HepG2 (cell line): Measurements from ENCODE around the gene KLF7. TPM values are rescaled to one million over a fixed set of nuclear protein-coding genes. Genes with fewer than 3 reads are reported as not detected.
A peak's percentile ranks its signal among the peaks of the same experiment; 100 is the strongest.

Experiments
- ATAC-seq: fragments of 200-7000 bp; cut with Tn5 transposase; 3 replicates; pipeline ENCODE4 v1.9.1; 2020; ENCODE audit warnings: mild to moderate bottlenecking, moderate library complexity
- BruUV-seq: library from RNA; stranded (reverse); fragments of 400-500 nt; replicated peaks from 2 replicates; lab custom pipeline; 2021; lab: Mats Ljungman, UMichigan
- CTCF ChIA-PET: fragments of 300-600 bp; formaldehyde crosslinking; extraction: SDS; loops from one replicate; lab custom pipeline; 2021; ENCODE audit warnings: low total read pairs, inconsistent platforms, low intra/inter-chr PET ratio; lab: Yijun Ruan, JAX
- POLR2A ChIA-PET: fragments of 350-600 bp; sonication (Branson Sonifier 250); formaldehyde crosslinking; loops from one replicate; lab custom pipeline; 2020; ENCODE audit warnings: antibody characterized with exemption, inconsistent platforms; lab: Yijun Ruan, JAX
- DNase-seq: peaks from one replicate; pipeline ENCODE4 v3.0.0-alpha.2; 2015; ENCODE audit warnings: low spot score
- FAIRE-seq: peaks from 3 replicates; lab custom pipeline; 2011; peaks lifted over from hg19 to GRCh38; lab: Jason Lieb, UNC
- H2AFZ ChIP-seq: one replicate; pipeline ENCODE4 v1.6.1; 2011; ENCODE audit warnings: low read length, inconsistent platforms
- H3K27ac ChIP-seq: fragments of 300-600 bp; 3 replicates; pipeline ENCODE4 v1.8.0; 2011; ENCODE audit warnings: mixed run types, mild to moderate bottlenecking, mixed read lengths, low read length, inconsistent platforms; ENCODE audit not compliant: insufficient read depth; ENCODE audit errors: extremely low read length
- H3K27me3 ChIP-seq, 2 experiments: fragments of 200-600 bp in 1 of 2; 2 replicates in 1 of 2; 3 replicates in 1 of 2; pipeline versions ENCODE4 v1.6.0 to v1.8.0; 2011; ENCODE audit warnings: low read length in 2 of 2, mild to moderate bottlenecking in 2 of 2, moderate library complexity in 2 of 2, inconsistent platforms in 1 of 2; ENCODE audit not compliant: insufficient read depth in 2 of 2, control insufficient read depth in 1 of 2
- H3K36me3 ChIP-seq, 2 experiments: fragments of 200-600 bp in 1 of 2; replicated peaks in 1 of 2; 2 replicates in 1 of 2; 3 replicates in 1 of 2; pipeline versions ENCODE4 v1.5.1 to v1.8.0; 2011; ENCODE audit warnings: low read length in 2 of 2, inconsistent platforms in 1 of 2; ENCODE audit not compliant: insufficient read depth in 2 of 2, control insufficient read depth in 1 of 2
- H3K4me1 ChIP-seq: 2 replicates; pipeline ENCODE4 v1.5.1; 2012; ENCODE audit warnings: low read length, inconsistent platforms; ENCODE audit not compliant: insufficient read depth
- H3K4me2 ChIP-seq: 2 replicates; pipeline ENCODE4 v1.6.0; 2011; ENCODE audit warnings: low read depth, low read length, inconsistent platforms
- H3K4me3 ChIP-seq, 3 experiments: fragments of 200-600 bp in 1 of 3; sonication (generic), shearing (Covaris generic) in 1 of 3; replicated peaks in 1 of 3; 2 replicates each; pipeline ENCODE4 v1.5.1; 2011 to 2016; ENCODE audit warnings: low read length in 3 of 3, inconsistent platforms in 2 of 3, low read depth in 2 of 3, mild to moderate bottlenecking in 2 of 3, control low read depth in 1 of 3, mixed read lengths in 1 of 3; ENCODE audit not compliant: insufficient read depth in 1 of 3
- H3K79me2 ChIP-seq: one replicate; pipeline ENCODE4 v1.6.1; 2011; ENCODE audit warnings: low read length, inconsistent platforms; ENCODE audit not compliant: insufficient read depth
- H3K9ac ChIP-seq: 2 replicates; pipeline ENCODE4 v1.6.0; 2011; ENCODE audit warnings: mild to moderate bottlenecking, low read depth, low read length, inconsistent platforms; ENCODE audit not compliant: insufficient read depth
- H3K9me3 ChIP-seq: 2 replicates; pipeline ENCODE4 v1.5.1; 2012; ENCODE audit warnings: mild to moderate bottlenecking, low read length
- H4K20me1 ChIP-seq: 2 replicates; pipeline ENCODE4 v1.6.0; 2011; ENCODE audit warnings: inconsistent platforms, mild to moderate bottlenecking, low read length, moderate library complexity; ENCODE audit not compliant: insufficient read depth
- FOXK1 ChIP-seq: sonication (generic); formaldehyde crosslinking; IDR thresholded peaks from 2 replicates; pipeline ENCODE4 v1.4.0; 2020; ENCODE audit warnings: low read depth, missing genetic modification reagents, borderline replicate concordance
- JUNB ChIP-seq: sonication (generic); formaldehyde crosslinking; IDR thresholded peaks from 2 replicates; pipeline ENCODE4 v1.8.0; 2022; ENCODE audit warnings: missing genetic modification reagents, mild to moderate bottlenecking, borderline replicate concordance
- MYC ChIP-seq: sonication (generic); formaldehyde crosslinking; IDR thresholded peaks from 2 replicates; pipeline ENCODE4 v1.9.0; 2021; ENCODE audit warnings: missing genetic modification reagents, borderline replicate concordance
- NR2F1 ChIP-seq, 2 experiments: fragments of 450-650 bp in 1 of 2; formaldehyde crosslinking in 1 of 2; IDR thresholded peaks; 2 replicates each; pipeline versions ENCODE4 v1.5.0 to v1.6.1; 2016 to 2020; ENCODE audit warnings: mild to moderate bottlenecking in 1 of 2, missing compliant biosample characterization in 1 of 2, missing genetic modification reagents in 1 of 2, moderate library complexity in 1 of 2
- POLR2G ChIP-seq: fragments of 200-400 bp; formaldehyde crosslinking; IDR thresholded peaks from 2 replicates; pipeline ENCODE4 v1.6.1; 2018; ENCODE audit warnings: mild to moderate bottlenecking, low read depth, low read length, moderate library complexity
- PTBP1 ChIP-seq: fragments of 200-400 bp; formaldehyde crosslinking; IDR thresholded peaks from 2 replicates; pipeline ENCODE4 v1.6.1; 2018; ENCODE audit warnings: low read length, low read depth; ENCODE audit not compliant: poor library complexity, severe bottlenecking
- RFX1 ChIP-seq: fragments of 450-650 bp; IDR thresholded peaks from 2 replicates; pipeline ENCODE4 v1.6.1; 2017
- SMC3 ChIP-seq: IDR thresholded peaks from 2 replicates; pipeline ENCODE4 v1.6.1; 2011; ENCODE audit warnings: low read length, improper control_type of control experiment
- SOX13 ChIP-seq, 3 experiments: fragments of 450-650 bp in 1 of 3; sonication (generic) in 1 of 3; formaldehyde crosslinking in 1 of 3; IDR thresholded peaks in 2 of 3; conservative IDR thresholded peaks in 1 of 3; 2 replicates each; pipeline versions ENCODE4 v1.5.0 to v1.6.1; 2016 to 2020; ENCODE audit warnings: antibody characterized with exemption in 1 of 3, mild to moderate bottlenecking in 1 of 3, missing compliant biosample characterization in 1 of 3, missing genetic modification reagents in 1 of 3, moderate library complexity in 1 of 3
- ZBTB42 ChIP-seq: sonication (generic); formaldehyde crosslinking; IDR thresholded peaks from 2 replicates; pipeline ENCODE4 v1.5.0; 2020; ENCODE audit warnings: mild to moderate bottlenecking, missing genetic modification reagents
- ZNF354B ChIP-seq: sonication (generic); formaldehyde crosslinking; IDR thresholded peaks from 2 replicates; pipeline ENCODE4 v1.8.0; 2022; ENCODE audit warnings: mild to moderate bottlenecking, missing genetic modification reagents
- ZNF552 ChIP-seq: sonication (generic); formaldehyde crosslinking; IDR thresholded peaks from 2 replicates; pipeline ENCODE4 v1.9.0; 2022; ENCODE audit warnings: missing genetic modification reagents, mild to moderate bottlenecking, borderline replicate concordance
- WGBS: methylation state at CpG from one replicate; pipeline ENCODE4 v1.1.6; 2017; ENCODE audit warnings: low lambda C conversion rate; 5-methylcytosine and 5-hydroxymethylcytosine counted together
- in situ Hi-C: cut with HindIII; loops from 2 replicates; pipeline ENCODE4 v1.10.0; 2017; ENCODE audit warnings: low pct_unique_long_range_greater_than_20kb; ENCODE audit not compliant: extremely low pct_ligation_motif_present
- intact Hi-C: fragments of 100-400 bp; cut with micrococcal nuclease; formaldehyde crosslinking; loops from one replicate; pipeline ENCODE4 v1.10.0; 2022; ENCODE audit not compliant: unreplicated experiment
- polyA plus RNA-seq, 8 experiments: library from polyadenylated mRNA; depleted of rRNA in 3 of 8; stranded (reverse) in 7 of 8; unstranded in 1 of 8; fragments of >200 nt; fragmentation: Illumina TruSeq in 4 of 8; extraction: Trizol in 4 of 8; gene quantifications; 2 replicates each; pipeline versions ENCODE4 v1.2.1 to v1.2.3, GENCODE V29; 2011 to 2016; ENCODE audit warnings: low read depth in 4 of 8, missing spikeins in 1 of 8, mixed read lengths in 1 of 8; ENCODE audit not compliant: insufficient read depth in 1 of 8
- total RNA-seq, 5 experiments: library from RNA; depleted of rRNA; stranded (reverse); fragments of >200 nt; fragmentation: Illumina TruSeq; extraction: Trizol; gene quantifications; 2 replicates each; pipeline ENCODE4 v1.2.3, GENCODE V29; 2016; ENCODE audit warnings: low read depth in 1 of 5
- TF ChIP-seq, protein P1 (sequence below): sonication (generic); formaldehyde crosslinking; IDR thresholded peaks from 2 replicates; pipeline ENCODE4 v1.4.0; 2020; ENCODE audit warnings: low read depth, mild to moderate bottlenecking, missing genetic modification reagents
- TF ChIP-seq, protein P2 (sequence below): sonication (generic); formaldehyde crosslinking; IDR thresholded peaks from 2 replicates; pipeline ENCODE4 v1.4.0; 2020; ENCODE audit warnings: mild to moderate bottlenecking, missing genetic modification reagents
- TF ChIP-seq, protein P3 (sequence below): sonication (generic); formaldehyde crosslinking; IDR thresholded peaks from 2 replicates; pipeline ENCODE4 v1.4.0; 2020; ENCODE audit warnings: missing genetic modification reagents
- TF ChIP-seq, protein P4 (sequence below): sonication (generic); formaldehyde crosslinking; IDR thresholded peaks from 2 replicates; pipeline ENCODE4 v1.8.1; 2023; ENCODE audit warnings: mild to moderate bottlenecking, missing genetic modification reagents, borderline replicate concordance

KLF7 gene
- total and polyA plus RNA-seq, 2 of the 13 experiments (the other 11 are each of a cell fraction or from before 2014, with no cell fraction given), result 2.6 to 5.4 TPM

DNA sequence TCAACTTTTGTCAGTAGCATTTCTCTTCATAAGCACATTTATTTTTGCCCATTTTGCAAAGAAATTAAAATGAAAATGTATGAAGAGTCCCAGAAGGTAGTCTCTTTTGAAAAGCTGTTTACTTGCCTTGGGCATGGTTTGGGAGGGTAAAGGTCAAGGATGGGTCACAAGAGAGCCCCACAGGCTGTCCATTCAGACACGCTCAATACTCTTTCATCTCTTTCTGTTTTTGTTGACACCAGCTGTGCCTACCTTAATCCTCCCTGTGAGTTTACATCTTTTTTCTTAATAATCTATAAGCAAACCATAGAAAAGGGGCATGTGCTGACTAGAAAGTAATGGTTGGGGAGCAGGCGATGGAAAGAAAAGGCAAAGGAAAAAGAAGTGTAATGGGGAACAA is 49.6 kb upstream of the KLF7 start:
- H3K27ac ChIP-seq, result no peak overlapping the region
- POLR2A ChIA-PET, result no interaction called here
- FAIRE-seq (peak; percentile 26), DNase-seq (no peak), ATAC-seq (no peak; the same call in 2 of the 3 replicates)
- intact Hi-C loops, result no loop called here
- H3K27me3 ChIP-seq, result no peaks in the 10 kb centered on the region
- CTCF ChIA-PET, result no interaction called here
- no peaks in the 10 kb centered on the region for H3K79me2 ChIP-seq
- WGBS, result 30% methylated on average over 2 of the region's 2 CpGs
- BruUV-seq, result no TSS peak
- peaks cover 12% of the 10 kb centered on the region for H3K4me1 ChIP-seq
- H3K4me3 ChIP-seq, result no peak overlapping the region
- H3K4me2 ChIP-seq, result peak overlapping the region; percentile 8; the same call in 1 of the 2 replicates
- no peaks in the 10 kb centered on the region for H3K9me3 ChIP-seq
- no peaks in the 10 kb centered on the region for H3K36me3 ChIP-seq
- no peak overlapping the region for H3K9ac ChIP-seq
- no peak overlapping the region for H2AFZ ChIP-seq
- in situ Hi-C loops, result no loop called here
- no peaks in the 10 kb centered on the region for H4K20me1 ChIP-seq
- TF ChIP-seq POLR2G, result no peak
- no peak for TF ChIP-seq RFX1
- no peak for TF ChIP-seq ZNF354B
- TF ChIP-seq MYC (CRISPR knock-in tag), result no peak
- no peak for TF ChIP-seq JUNB (CRISPR knock-in tag)
- TF ChIP-seq ZNF552, result no peak
- TF ChIP-seq, protein P1, sequence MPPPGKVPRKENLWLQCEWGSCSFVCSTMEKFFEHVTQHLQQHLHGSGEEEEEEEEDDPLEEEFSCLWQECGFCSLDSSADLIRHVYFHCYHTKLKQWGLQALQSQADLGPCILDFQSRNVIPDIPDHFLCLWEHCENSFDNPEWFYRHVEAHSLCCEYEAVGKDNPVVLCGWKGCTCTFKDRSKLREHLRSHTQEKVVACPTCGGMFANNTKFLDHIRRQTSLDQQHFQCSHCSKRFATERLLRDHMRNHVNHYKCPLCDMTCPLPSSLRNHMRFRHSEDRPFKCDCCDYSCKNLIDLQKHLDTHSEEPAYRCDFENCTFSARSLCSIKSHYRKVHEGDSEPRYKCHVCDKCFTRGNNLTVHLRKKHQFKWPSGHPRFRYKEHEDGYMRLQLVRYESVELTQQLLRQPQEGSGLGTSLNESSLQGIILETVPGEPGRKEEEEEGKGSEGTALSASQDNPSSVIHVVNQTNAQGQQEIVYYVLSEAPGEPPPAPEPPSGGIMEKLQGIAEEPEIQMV (CRISPR knock-in tag), result no peak
- TF ChIP-seq, protein P2, sequence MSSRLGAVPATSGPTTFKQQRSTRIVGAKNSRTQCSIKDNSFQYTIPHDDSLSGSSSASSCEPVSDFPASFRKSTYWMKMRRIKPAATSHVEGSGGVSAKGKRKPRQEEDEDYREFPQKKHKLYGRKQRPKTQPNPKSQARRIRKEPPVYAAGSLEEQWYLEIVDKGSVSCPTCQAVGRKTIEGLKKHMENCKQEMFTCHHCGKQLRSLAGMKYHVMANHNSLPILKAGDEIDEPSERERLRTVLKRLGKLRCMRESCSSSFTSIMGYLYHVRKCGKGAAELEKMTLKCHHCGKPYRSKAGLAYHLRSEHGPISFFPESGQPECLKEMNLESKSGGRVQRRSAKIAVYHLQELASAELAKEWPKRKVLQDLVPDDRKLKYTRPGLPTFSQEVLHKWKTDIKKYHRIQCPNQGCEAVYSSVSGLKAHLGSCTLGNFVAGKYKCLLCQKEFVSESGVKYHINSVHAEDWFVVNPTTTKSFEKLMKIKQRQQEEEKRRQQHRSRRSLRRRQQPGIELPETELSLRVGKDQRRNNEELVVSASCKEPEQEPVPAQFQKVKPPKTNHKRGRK (CRISPR knock-in tag), result no peak
- TF ChIP-seq ZBTB42 (CRISPR knock-in tag), result no peak
- TF ChIP-seq FOXK1 (CRISPR knock-in tag), result peak; percentile 24; the same call in 1 of the 2 replicates
- no peak for TF ChIP-seq SMC3
- TF ChIP-seq, protein P3, sequence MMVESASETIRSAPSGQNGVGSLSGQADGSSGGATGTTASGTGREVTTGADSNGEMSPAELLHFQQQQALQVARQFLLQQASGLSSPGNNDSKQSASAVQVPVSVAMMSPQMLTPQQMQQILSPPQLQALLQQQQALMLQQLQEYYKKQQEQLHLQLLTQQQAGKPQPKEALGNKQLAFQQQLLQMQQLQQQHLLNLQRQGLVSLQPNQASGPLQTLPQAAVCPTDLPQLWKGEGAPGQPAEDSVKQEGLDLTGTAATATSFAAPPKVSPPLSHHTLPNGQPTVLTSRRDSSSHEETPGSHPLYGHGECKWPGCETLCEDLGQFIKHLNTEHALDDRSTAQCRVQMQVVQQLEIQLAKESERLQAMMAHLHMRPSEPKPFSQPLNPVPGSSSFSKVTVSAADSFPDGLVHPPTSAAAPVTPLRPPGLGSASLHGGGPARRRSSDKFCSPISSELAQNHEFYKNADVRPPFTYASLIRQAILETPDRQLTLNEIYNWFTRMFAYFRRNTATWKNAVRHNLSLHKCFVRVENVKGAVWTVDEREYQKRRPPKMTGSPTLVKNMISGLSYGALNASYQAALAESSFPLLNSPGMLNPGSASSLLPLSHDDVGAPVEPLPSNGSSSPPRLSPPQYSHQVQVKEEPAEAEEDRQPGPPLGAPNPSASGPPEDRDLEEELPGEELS, result peak; percentile 71
- TF ChIP-seq NR2F1 (CRISPR knock-in tag; IDR thresholded peaks at IDR 0.05), result peak; percentile 60 to 73
- no peak for TF ChIP-seq SOX13 (IDR thresholded peaks at IDR 0.05)
- peak in 1 of 2 experiments; percentile 50; a peak in 1 of 4 replicates for TF ChIP-seq SOX13 (CRISPR knock-in tag; conservative IDR thresholded peaks at IDR 0.05 in 1 of 2, IDR thresholded peaks at IDR 0.05 in 1 of 2)
- no peak for TF ChIP-seq PTBP1
- TF ChIP-seq, protein P4, sequence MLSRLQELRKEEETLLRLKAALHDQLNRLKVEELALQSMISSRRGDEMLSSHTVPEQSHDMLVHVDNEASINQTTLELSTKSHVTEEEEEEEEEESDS (CRISPR knock-in tag), result no peak
